Hematopoietic multipotent progenitor cell treated with erythropoietin and hydrocortisone succinate and interleukin-3 and kit ligand, for 4 days (in vitro differentiated cells): ENCODE data around the gene BICRA.
"Not testable (repeated sequence)": the region's sequence is repeated elsewhere in the genome, so short reads cannot be mapped to it uniquely, and the experiment has no call there.

ENCODE experiments used
- DNase-seq: peaks from one replicate; pipeline ENCODE4 v3.0.0-alpha.2; 2015

BICRA gene

DNA sequence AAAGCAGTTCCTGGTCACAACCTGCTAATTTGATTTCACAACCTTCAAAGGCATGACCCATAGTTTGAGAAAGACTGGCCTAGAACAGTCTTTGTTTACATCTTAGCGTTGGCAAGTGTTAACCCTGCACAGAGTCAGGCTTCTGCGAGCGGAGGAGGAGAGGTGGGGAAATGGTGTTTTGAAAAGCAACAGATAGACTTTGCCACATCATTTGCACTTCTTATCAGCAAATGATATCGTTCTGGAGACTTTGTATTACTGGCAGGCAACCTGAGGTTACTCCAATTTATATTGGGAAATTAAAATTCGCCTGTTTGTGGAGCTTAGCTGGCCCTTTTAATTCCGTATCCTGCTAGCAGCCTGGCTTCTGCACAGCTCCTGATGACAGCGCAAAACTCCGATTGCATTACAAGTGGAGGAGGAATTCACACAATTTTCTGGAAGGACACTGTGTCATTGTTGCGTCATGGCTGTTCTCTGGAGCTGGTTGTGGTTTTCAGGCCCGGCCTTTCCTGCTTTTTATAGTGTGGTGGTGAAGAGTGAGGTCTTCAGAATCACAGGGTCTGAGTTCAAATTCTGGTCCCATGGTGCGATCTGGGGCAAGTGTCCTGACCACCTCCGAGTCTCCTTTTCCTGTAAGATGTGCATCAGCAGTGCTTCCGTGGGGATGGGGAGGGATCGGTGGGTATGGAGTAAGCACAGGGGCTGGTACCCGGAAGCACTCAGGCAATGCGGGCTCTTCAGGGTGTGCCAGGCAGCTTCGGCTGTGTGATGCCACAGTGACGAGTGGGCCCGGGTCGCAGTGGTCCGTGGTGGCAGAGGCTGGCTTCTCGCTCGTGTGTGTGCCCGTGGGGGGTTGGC is 55.2 kb downstream of the BICRA start:
- peak; percentile 48 for DNase-seq

DNA sequence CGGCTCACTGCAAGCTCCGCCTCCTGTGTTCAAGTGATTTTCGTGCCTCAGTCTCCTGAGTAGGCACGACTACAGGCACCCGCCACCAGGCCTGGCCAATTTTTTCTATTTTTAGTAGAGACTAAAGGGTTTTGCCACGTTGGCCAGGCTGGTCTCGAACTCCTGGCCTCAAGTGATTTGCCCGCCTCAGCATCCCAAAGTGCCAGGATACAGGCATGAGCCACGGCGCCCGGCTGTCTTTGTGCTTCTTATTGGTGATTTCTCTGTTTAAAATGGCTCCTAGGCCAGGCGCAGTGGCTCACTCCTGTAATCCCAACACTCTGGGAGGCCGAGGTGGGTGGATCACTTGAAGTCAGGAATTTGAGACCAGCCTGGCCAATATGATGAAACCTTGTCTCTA is 59.6 kb downstream of the BICRA start:
- DNase-seq, result not testable (repeated sequence)

DNA sequence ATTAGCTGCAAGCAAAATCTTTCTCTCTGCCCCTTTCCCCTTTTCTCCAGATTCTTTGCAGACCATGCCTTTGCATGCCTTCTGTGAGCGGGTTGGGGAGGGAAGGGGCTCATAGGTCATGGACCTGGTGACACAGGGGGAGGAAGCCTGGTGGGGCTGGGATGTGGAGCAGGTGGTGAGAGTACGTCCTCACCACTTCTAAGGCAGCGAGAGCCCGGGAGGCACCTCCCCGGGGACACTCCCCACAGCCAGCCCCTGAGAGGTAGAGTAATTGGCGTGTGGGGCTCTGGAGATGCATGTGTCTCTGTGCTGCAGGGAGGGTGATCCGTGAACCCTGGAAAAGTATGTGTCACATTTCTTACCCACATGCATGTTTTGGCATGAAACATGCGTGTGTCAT is 61.8 kb downstream of the BICRA start:
- DNase-seq, result no peak

DNA sequence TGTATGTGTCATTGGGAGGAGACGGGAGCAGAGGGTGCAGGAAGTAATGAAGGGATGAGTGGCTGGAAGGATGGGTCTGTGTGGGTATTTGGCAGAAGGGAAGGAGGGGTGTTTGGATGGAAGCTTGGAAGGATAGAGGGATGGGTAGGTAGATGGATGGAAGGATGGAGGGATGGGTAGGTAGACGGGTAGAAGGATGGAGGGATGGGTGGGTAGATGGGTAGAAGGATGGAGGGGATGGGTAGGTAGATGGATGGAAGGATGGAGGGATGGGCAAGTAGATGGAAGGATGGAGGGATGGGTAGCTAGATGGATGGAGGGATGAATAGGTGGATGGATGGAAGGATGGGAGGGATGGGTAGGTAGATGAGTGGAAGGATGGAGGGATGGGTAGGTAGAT is 62.6 kb downstream of the BICRA start:
- no peak for DNase-seq

DNA sequence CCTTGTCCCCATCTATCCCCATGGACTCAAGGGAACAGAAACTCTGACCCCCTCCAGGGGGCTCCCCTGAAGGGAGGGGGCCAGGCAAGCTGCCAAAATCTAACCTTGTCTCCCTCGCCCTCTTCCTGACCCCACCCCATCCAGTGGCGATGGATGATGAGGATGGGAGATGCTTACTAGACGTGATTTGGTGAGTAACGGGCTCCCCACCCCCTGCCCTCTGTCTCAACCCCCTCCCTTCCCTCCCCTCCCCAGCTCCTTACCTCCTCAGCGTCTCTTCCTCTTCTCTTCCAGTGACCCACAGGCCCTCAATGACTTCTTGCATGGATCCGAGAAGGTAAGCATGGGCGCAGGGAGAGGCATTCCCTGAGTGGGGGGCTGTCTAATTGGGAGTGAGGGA is 64.5 kb downstream of the BICRA start:
- DNase-seq, result no peak

DNA sequence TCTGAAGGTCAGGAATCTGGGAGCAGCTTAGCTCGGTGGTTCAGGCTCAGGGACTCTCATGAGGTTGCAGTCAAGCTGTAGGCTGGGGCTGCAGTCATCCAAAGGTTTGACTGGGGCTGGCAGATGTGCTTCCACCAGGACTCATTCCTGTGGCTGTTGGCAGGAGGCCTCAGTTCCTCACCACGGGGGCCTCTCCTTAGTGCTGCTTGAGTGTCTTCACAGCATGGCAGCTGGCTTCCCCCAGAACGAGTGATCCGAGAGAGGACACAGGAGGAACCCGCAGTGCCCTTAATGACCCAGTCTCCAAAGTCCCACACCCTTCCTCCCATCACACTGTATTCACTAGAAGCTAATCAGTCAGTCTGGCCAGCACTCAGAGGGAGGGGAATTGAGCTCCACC is 65.6 kb downstream of the BICRA start:
- no peak for DNase-seq

DNA sequence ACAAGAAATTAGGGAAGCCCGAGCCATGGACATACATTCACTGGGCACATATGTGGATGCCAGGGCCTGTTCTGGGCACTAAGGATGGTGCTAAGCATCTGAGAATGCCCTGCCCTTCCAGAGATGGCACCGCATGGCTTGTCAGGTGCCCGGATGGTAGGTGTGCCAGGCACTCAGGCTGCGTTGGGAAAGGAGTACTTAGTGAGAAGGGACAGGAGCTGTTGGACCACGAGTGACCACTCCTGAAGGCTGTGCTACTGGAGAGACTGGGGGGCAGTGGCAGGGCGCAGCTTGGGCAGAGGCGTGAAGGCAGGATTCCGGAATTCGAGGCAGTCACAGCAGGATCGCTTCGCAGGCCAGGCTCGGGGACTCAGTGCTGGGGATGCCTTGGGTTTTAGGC is 66.3 kb downstream of the BICRA start:
- no peak for DNase-seq

DNA sequence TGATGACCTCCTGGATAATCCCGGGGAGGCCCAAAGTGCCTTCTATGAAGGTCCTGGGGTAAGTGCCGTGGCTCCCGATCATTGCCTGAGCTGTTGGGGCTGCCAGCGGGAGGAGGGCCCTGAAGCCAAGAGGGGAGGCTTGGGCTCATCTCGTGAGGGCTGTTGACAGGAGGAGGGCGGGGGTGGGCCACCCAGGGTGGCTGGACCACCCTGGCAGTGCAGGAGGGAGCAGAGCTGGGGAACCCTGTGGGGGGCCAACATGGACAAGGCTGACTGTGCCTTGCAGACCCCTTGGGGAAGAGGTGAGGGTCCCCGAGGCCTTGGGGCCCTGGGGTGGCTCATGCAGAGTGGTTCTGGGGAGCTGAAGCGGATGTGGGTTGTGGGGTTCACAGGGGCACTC is 66.9 kb downstream of the BICRA start:
- DNase-seq, result no peak

DNA sequence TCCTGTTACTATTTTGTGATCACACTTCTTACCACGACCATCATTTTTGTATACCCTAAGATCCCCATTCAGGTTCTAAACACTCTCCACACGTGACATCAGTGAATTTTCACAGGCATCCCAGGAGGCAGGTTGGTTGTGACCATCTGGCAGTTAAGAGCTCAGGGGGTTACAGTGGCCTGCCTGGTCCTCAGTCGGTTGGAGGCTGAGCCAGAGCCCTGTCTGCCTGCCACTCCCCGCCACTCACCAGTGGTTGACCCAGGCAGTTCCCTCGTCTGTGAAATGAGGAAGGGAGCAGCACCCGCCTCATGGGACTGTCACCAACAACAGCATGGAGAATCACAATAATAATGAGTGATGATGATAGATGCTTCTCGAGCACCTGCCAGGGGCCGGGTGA is 67.9 kb downstream of the BICRA start:
- no peak for DNase-seq

DNA sequence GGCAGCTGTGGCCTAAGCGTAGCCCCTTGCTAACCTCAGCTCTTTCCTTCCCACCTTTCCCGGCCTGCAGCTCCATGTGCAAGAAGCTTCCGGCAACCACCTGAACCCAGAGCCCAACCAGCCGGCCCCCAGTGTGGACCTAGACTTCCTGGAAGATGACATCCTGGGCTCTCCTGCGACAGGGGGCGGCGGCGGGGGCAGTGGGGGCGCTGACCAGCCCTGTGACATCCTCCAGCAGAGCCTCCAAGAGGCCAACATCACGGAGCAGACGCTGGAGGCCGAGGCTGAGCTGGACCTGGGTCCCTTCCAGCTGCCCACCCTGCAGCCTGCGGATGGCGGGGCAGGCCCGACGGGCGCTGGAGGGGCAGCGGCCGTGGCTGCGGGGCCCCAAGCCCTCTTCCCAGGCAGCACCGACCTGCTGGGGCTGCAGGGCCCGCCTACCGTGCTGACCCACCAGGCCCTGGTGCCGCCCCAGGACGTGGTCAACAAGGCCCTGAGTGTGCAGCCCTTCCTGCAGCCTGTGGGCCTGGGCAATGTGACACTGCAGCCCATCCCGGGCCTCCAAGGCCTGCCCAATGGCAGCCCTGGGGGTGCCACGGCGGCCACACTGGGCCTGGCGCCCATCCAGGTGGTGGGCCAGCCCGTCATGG is 70.4 kb downstream of the BICRA start:
- no peak for DNase-seq

DNA sequence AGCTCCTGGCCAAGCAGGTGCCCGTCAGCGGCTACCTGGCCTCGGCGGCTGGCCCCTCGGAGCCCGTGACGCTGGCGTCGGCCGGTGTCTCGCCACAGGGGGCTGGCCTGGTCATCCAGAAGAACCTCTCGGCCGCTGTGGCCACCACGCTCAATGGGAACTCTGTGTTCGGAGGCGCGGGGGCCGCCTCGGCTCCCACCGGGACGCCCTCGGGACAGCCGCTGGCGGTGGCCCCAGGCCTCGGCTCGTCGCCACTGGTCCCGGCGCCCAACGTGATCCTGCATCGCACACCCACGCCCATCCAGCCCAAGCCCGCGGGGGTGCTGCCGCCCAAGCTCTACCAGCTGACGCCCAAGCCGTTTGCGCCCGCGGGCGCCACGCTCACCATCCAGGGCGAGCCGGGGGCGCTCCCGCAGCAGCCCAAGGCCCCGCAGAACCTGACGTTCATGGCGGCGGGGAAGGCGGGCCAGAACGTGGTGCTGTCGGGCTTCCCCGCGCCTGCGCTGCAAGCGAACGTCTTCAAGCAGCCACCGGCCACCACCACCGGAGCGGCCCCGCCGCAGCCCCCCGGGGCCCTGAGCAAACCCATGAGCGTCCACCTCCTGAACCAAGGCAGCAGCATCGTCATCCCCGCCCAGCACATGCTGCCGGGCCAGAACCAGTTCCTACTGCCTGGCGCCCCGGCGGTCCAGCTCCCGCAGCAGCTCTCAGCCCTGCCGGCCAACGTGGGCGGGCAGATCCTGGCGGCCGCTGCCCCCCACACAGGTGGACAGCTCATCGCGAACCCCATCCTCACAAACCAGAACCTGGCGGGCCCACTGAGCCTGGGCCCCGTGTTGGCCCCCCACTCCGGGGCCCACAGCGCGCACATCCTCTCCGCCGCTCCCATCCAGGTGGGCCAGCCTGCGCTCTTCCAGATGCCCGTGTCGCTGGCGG is 71.3 kb downstream of the BICRA start:
- no peak for DNase-seq

DNA sequence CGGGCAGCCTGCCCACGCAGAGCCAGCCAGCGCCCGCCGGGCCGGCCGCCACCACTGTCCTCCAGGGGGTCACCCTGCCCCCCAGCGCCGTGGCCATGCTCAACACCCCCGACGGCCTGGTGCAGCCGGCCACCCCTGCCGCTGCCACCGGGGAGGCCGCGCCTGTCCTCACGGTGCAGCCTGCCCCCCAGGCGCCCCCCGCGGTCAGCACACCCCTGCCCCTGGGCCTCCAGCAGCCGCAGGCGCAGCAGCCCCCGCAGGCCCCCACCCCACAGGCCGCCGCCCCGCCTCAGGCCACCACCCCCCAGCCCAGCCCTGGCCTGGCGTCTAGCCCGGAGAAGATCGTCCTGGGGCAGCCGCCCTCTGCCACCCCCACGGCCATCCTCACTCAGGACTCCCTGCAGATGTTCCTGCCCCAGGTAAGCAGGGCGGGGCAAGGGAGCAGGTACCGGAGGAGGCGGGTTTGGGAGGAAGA is 72.0 kb downstream of the BICRA start:
- no peak for DNase-seq

DNA sequence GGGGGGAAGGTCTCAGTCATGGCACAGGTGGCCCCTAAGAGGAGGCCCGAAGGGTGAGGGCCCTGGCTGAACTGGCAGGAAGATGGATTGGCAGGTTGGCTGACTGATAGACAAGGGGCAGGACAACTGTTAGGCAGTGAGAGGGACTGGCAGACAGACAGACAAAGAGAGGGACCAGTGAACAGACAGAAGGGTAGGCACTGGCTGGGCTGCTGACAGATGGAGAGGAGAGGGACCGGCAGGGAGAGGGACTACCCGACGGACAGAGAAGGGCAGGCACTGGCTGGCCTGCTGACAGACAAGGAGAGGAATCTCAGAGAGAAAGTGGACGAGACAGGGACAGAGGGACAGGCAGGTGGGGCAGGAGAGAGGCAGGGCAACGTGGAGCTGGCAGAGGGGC is 72.5 kb downstream of the BICRA start:
- no peak for DNase-seq

DNA sequence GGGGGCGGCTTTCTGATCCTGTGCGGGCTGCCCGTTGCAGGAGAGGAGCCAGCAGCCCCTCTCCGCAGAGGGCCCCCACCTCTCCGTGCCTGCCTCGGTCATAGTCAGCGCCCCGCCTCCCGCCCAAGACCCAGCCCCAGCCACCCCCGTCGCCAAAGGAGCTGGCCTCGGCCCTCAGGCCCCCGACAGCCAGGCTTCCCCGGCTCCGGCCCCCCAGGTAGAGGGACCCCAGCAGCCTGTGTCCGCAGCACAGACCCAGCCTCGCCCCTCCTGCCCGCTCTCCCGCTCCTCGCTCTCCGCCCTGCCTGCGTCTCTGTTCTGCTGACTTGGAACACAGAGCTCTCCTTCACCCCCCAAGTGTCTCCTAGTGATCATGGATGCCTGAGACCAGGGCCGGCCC is 73.0 kb downstream of the BICRA start:
- no peak for DNase-seq

DNA sequence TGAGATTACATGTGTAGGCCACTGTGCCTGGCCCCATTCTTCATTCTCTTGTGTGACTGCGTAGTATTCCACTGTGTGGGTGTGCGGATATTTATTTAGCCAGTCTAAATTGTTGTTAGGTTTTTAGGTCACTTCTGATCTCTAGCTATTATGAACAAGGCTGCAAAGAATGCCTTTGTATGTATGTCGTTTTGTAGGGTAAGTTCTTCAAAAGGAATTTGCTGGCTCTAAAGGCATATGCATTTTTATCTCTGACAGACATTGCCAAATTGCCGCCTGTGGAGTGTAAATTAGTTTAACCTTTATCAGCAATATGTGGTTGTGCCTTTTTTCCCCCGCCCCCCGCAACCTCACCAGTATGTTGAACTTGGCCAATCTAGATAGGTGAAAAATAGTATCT is 74.0 kb downstream of the BICRA start:
- peak; percentile 90 for DNase-seq

DNA sequence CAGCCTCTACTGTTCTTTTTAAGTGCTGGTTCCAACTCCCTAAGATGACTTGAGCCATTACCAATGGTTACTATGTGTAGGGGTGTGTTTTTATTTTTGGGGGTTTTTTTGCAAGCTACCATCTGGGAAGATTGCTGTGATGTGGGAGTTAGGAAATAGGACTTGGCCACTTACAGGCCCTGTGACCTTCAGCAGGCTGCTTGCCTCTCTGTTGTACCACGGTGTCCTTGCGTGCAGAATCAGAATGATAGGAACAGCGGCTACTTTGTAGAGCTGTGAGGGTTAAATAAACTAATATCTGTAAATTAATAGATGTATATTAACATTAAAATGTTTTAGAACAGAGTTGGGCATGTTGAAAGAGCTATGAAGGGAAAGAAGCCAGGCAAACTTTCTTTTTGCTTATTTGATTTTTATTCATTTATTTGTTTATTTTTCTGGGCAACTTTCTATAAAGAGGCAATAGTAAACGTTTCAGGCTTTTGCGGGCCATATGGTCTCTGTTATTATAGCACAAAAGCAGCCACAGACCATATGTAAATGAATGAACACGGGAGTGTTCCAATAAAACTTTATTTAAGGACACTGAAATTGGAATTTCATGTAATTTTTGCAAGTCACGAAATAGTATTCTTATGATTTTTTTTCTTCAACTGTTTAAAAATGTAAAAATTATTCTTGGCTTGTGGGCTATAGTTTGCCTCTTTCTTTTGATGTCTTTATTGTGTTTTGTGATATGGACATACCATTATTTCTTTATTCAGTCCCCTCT is 77.9 kb downstream of the BICRA start:
- DNase-seq, result no peak

DNA sequence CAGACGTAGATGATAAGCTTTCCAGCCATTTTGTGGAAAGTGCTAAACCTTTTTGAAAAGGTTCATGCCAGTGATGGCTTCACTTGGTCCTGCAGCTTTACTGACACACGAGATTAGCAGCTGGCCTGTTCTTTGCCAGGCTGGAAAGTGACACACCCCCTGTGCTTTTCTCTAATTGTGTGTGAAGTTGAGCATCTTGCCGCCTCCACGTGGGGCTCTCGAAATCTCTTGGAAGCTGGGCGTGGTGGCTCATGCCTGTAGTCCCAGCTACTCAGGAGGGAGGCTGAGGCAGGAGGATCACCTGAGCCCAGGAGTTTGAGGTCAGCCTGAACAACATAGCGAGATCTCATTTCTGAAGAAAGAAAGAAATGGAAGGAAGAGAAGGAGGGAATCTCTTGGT is 79.0 kb downstream of the BICRA start:
- DNase-seq, result no peak

DNA sequence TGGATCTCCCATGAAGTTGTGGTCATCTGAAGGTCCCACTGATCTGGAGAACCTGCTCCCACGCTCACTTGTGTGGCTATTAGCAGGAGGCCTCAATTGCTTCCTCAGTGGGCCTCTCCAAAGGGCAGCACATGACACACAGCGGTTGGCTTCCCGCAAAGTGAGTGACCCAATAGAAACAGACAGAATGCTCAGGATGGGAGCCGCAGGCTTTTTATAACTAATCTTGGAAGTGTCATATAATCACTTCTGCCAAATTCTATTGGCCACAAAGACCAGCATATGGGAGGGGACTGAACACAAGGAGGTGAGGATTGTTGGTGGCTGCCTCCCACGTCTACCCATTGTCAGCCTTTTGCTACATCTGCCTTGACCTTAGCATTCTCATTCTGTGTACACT is 82.2 kb downstream of the BICRA start:
- DNase-seq, result no peak

DNA sequence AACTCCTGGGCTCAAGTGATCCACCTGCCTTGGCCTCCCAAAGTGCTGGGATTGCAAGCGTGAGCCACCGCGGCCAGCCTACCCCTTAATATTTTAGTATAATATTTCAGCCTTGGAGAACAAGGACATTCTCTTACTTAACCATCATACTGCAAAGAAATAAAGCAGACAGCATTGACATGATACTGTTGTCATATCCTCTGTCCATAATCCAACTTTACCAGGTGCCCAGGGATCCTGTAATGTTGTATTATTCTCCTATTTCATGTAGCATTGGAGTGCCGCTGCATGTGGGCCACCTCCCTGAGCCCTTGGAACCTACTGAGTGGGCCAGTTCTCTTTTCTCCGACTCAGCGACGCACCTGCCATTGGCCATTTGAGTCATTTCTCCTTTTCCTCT is 82.8 kb downstream of the BICRA start:
- no peak for DNase-seq

DNA sequence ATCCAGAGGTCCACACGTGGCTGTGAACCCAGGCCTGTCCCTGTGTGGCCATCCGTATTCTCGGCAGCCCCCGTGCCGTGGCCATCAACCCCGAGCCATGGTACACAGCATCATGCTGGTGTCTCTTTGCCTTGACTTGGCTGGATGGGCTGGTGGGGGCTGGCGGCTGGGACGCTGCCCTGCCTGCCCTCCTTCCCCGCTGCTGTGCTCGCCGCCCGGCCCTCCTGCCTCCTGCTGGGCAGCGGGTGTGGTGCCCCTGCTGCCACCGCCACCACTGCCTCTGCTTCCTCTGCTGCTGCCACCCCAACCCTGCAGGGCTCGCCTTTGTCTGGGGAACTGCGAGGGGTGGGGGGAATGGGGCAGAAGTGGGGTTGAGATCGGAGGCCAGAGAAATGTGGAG is 84.6 kb downstream of the BICRA start:
- DNase-seq, result no peak

DNA sequence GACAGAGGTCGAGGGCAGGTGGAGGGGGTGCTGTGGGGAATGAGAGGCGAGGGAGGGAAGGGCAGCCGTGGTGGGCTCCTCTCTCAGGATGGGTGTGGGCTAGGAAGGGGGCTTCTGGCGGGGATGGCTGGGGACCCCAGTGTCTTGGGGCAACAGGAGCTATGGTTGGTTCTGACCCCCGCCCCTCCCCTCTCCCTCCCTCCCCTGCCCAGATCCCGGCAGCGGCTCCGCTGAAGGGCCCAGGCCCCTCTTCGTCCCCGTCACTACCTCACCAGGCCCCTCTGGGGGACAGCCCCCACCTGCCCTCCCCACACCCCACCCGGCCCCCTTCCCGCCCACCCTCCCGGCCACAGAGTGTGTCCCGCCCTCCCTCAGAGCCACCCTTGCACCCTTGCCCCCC is 85.0 kb downstream of the BICRA start:
- no peak for DNase-seq

DNA sequence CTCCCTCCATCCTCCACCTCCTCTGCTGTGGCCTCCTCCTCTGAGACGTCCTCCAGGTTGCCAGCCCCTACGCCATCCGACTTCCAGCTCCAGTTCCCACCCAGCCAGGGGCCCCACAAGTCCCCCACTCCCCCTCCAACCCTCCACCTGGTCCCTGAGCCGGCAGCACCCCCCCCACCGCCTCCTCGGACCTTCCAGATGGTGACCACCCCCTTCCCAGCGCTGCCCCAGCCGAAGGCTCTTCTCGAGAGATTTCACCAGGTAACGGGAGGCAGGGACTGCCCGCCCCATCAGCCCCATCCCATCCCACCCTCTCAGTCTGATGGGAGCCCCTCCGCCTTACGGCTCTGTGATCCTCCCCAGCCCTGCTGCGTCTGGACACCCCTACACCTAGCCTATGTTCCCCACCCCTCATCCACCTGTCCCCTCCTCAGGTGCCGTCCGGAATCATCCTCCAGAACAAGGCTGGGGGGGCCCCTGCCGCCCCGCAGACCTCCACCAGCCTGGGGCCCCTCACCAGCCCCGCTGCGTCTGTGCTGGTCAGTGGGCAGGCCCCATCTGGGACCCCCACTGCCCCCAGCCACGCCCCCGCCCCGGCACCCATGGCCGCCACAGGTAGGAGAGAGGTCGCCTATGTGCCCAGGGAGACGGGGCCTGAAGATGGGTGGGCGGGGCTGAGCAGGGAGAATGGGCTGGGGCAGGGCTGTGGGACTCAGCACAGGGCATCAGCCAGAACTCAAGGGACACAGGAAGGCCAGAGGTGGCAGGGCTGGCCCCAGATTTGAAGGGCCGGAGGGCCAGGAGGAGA is 85.7 kb downstream of the BICRA start:
- no peak for DNase-seq
